GM18519 (cell line): ENCODE measurements around the gene ADAM12.
"Not testable (repeated sequence)": the region's sequence is repeated elsewhere in the genome, so short reads cannot be mapped to it uniquely, and the experiment has no call there.

ENCODE experiments used
- ATAC-seq: cut with Tn5 transposase; IDR thresholded peaks from one replicate; pipeline ENCODE4 v1.9.1; 2021; ENCODE audit warnings: mild to moderate bottlenecking, moderate library complexity; ENCODE audit not compliant: unreplicated experiment, low FRiP score

The ADAM12 gene

DNA sequence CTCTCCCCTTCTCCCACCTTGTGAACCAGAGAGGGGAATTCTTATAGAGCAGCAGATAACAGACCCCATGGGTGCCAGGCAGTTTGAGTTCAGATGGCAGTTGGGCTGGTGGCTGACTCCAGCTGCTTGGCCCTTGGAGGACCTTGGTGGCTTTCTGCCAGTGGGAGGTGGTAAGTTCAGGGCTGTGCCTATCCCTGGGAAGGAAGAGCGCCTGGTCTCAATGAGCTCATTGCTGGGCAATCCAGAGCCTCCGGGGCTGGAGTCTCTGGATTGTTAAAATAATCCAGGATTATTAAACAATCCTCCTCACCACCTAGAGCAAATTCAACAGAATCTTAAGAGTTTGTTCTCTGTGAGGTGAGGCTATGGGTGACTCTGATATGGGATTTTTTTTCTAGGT is 386.7 kb downstream of the ADAM12 start:
- no peak for ATAC-seq

DNA sequence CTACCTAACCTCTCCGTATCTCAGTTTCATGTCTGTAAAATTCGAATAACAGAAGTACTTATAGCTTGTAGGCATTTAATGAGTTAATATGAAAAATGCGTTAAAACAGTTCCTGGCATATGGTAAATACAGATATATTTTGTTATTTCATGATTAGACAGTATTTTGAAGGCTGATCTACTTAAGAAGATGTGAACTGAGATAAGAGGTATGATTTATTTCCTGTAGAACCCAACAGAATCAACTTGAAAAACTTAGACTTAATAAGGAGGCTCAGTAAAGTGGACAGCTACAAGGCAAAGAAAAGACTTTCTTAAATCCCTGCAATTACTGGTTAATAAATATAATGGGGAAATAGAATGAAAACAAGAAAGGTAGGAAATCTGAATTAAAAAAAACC is 388.6 kb downstream of the ADAM12 start:
- ATAC-seq, result no peak

- ATAC-seq, result no peak
These were observed 390.7 kb downstream of the ADAM12 start for GRCh38 chr10:125997586-125997985.

- ATAC-seq, result no peak
These were observed 392.5 kb downstream of the ADAM12 start for GRCh38 chr10:125995726-125996304.

GRCh38 chr10:125994601-125995000 is 393.7 kb downstream of the ADAM12 start:
- ATAC-seq, result no peak

DNA sequence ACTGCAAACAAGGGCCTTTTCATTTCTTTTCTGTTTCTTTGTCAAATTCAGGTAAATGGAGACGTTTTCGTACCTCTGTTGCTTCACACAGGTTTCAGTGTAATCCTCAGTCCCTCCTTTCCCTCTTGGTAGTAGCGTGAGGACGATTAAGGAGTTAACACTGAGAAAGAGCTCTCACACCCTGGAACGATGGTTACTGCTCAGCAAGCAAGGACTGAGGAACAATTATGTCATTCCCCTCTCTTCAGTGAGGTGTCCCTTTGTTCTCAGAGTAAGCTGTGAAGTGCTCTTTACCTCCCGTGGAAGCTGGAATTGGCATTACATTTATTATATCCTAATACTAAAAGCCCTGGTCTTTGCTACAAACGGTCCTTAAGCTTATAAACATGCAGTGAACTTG is 396.0 kb downstream of the ADAM12 start:
- no peak for ATAC-seq

- ATAC-seq, result no peak
These were observed 396.9 kb downstream of the ADAM12 start for GRCh38 chr10:125991392-125991791.

- no peak for ATAC-seq
These were observed 397.3 kb downstream of the ADAM12 start for GRCh38 chr10:125990974-125991373.

DNA sequence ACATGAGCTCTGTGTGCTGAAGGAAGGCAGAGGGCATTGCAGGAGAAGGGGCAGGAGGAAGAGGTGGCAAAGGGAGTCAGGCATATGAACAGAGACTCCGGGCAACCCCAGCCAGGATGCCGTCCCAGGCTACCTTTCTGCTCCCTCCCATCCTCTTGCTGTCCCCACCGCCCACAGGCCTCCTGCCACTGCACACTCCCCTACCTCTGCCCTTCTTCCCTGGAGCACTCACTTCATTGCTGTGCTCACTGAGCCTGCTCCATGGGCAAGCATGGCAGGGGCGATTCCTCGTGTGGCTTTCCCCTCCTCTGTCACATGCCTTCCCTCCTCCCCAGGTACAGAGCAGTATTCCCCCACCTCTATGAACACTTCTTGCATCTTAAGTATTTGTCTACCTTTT is 398.5 kb downstream of the ADAM12 start:
- no peak for ATAC-seq

- ATAC-seq, result no peak
These were observed 402.6 kb downstream of the ADAM12 start for GRCh38 chr10:125985557-125986240.

- no peak for ATAC-seq
These were observed 403.3 kb downstream of the ADAM12 start for GRCh38 chr10:125984865-125985495.

DNA sequence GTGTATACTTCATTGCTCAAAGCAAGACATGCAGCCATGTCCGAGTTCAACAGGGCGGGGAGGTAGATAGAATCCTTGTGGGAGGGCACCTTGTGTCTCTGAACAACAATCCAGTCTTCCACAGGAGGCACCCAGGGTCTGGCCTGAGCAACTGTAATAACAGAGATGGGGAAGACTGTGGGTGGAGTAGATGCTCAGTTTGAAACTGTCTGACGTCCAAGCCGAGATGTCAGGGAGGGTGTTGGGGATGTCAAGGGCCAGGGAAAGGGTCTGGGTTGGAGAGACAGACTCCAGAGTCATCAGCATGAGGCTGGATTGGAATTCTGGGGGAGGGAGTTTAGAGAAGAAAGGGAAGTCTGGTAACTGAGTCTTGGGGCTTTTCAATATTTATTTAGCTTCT is 403.9 kb downstream of the ADAM12 start:
- no peak for ATAC-seq

GRCh38 chr10:125983656-125984055 is 404.6 kb downstream of the ADAM12 start:
- ATAC-seq, result no peak

DNA sequence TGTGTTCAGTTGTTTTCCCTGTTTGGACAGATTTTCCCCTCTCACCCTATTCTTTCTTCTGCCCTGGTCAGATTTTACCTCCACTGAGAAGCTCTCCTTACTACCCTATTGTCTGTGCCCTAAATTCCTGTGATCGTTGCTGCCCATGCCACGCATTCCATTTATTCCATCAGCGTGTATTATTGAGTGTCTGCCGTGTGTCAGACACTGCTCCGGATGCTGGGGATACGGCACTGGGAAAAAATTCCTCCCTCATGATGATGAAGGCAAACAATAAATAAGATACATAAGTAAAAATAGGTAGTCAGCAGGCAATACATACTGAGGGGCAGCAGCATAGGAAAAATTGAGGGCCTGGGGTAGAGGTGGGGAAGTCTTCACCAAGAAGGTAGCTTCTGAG is 405.1 kb downstream of the ADAM12 start:
- ATAC-seq, result no peak

DNA sequence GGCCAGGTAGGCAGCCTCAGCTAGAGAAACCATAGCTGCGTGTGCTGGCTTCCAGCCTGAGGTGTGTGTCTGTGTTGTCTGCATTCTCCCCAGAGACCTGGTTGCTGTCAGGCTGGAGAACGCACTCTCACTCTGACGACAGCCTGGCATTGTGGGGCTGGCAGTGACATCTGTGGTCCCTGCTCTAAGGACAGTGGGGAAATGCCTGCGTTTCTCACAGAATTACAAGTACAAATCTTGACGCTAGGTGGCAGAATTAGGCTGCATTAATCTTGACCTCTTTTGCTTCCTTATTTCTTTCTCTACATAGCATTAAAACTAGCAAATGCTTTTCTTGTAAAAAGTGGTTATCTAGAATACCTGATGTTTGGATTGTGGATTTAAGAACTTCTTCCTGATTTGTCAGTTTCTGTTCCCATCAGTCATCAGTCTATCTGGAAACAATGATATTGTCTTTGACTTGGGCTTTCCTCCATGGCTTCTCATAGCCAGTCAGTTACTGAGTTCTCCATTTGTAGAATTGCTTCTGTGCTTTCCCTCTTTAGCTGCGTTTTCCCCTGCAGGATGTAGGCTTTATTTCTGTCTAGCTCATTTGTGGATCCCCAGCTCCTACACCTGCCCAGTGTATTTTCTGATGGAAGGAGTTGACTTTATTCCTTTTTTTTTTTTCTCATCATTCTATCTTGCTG is 405.9 kb downstream of the ADAM12 start:
- peak; percentile 73 for ATAC-seq

DNA sequence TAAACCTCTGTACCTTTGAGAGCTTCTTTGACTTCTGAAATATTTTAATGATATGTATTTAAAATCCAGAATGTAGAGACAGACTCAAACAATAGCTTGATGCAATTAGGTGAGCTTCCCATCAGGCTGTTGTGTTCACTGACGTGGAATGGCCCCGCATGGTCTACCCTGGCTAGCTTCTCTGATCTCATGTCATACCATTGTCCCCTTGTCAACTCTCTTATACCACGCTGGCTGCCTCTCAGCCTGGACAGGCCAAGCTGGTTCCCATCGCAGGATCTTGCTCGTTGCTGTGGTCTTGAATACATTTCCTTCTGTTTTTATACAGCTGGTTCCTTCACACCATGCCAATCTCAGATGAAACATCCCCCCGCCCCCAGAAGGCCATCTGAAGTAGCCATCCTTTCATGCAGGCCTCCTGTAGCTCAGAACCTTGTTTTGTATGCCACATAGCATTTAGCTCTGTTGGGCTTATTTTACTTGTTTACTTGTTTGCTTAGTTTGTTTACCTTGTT is 407.7 kb downstream of the ADAM12 start:
- ATAC-seq, result no peak

DNA sequence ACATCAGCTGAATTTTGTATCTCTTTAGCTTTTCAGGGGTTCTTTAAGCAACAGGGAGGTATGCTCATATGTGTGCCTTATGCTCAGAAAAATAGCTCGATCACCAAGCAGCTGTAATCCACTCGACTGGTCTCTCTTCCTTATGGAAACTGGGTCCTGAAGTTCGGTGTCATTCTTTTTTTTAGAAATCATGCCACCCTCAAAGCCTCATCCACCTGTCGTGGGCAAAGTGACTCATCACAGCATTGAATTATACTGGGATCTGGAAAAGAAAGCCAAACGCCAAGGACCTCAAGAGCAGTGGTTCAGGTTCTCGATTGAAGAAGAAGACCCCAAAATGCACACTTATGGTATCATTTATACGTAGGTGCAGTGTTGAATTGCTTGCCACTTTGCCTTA is 408.3 kb downstream of the ADAM12 start:
- ATAC-seq, result no peak

- no peak for ATAC-seq
These were observed 411.2 kb downstream of the ADAM12 start for GRCh38 chr10:125976960-125977605.

DNA sequence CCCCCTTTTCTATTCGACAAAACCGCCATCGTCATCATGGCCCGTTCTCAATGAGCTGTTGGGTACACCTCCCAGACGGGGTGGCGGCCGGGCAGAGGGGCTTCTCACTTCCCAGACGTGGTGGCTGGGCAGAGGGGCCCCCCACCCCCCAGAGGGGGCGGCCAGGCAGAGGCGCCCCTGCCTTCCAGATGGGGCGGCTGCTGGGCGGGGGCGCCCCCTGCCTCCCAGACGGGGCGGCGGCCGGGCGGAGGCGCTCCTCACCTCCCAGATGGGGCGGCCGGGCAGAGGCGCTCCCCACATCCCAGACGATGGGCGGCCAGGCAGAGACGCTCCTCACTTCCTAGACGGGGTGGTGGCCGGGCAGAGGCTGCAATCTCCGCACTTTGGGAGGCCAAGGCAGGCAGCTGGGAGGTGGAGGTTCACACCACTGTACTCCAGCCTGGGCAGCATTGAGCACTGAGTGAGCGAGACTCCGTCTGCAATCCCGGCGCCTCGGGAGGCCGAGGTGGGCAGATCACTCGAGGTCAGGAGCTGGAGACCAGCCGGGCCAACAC is 418.1 kb downstream of the ADAM12 start:
- not testable (repeated sequence) for ATAC-seq

- no peak for ATAC-seq
These were observed 420.7 kb downstream of the ADAM12 start for GRCh38 chr10:125967533-125967932.
